ENCODE data around the gene LSG1. TPM values are rescaled to one million over a fixed set of nuclear protein-coding genes. Genes with fewer than 3 reads are reported as not detected.
A peak's percentile ranks its signal among the peaks of the same experiment; 100 is the strongest.

The LSG1 gene
- total and polyA plus RNA-seq, 2 of the 13 experiments (the other 11 are each of a cell fraction or from before 2014, with no cell fraction given), result 21.4 to 32.1 TPM

DNA sequence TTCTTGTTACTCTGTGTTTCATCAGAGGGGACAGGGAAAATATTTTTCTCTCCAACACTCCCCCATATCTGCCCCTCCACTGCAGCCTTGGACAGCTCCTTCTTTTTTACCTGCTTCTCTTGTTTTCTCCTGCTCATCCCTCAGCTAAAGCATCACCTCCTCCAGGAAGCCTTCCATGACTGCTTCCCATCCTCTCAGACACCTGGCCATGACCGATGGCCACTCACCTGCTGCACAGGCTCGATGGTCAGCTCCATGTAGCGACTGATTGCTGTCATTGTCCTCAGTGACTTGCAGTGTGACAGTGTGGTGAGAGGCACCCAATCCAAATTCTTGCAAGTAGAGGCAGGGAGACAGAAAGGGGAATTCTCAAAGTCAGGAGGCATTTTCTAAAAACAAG is 61.3 kb downstream of the LSG1 start:
- Histone ChIP-seq H3K9ac (ENCODE audit: insufficient read depth, low read depth, low read length) (no peak overlapping the region), H3K27ac (ENCODE audit: extremely low read length, insufficient read depth, low read length) (no peak overlapping the region), H3K36me3 (replicated peaks in 1 of 2; ENCODE audit: control insufficient read depth in 1 of 2, insufficient read depth in 2 of 2, low read length in 2 of 2) (no peaks in the 10 kb centered on the region), H2AFZ (ENCODE audit: low read length) (no peak overlapping the region), H3K27me3 (ENCODE audit: control insufficient read depth in 1 of 2, insufficient read depth in 2 of 2, low read length in 2 of 2) (no peaks in the 10 kb centered on the region), H3K4me2 (ENCODE audit: low read depth, low read length) (no peak overlapping the region), H3K4me3 (replicated peaks in 1 of 3; ENCODE audit: insufficient read depth in 1 of 3, low read depth in 2 of 3, low read length in 3 of 3) (no peak overlapping the region), H3K4me1 (ENCODE audit: insufficient read depth, low read length) (no peaks in the 10 kb centered on the region), H4K20me1 (ENCODE audit: insufficient read depth, low read length) (no peaks in the 10 kb centered on the region), H3K9me3 (ENCODE audit: low read length) (no peaks in the 10 kb centered on the region), H3K79me2 (ENCODE audit: insufficient read depth, low read length) (no peaks in the 10 kb centered on the region)
- POLR2A ChIA-PET, result no interaction called here
- BruUV-seq (replicated peaks), result no TSS peak
- no peak for ATAC-seq
- no peak for FAIRE-seq
- no peak for DNase-seq (ENCODE audit: low spot score)
- in situ Hi-C loops (cut with HindIII; ENCODE audit: extremely low pct_ligation_motif_present, low pct_unique_long_range_greater_than_20kb), result no loop called here
- 85% methylated on average over 3 of the region's 3 CpGs for WGBS (ENCODE audit: low lambda C conversion rate)
- intact Hi-C loops (cut with micrococcal nuclease; ENCODE audit: unreplicated experiment), result no loop called here
- TF ChIP-seq RFXANK (CRISPR knock-in tag; IDR thresholded peaks at IDR 0.05), result no peak
- TF ChIP-seq ZFP36 (IDR thresholded peaks at IDR 0.05; ENCODE audit: borderline replicate concordance, low read depth, low read length, partially characterized antibody), result peak; percentile 16
- CTCF ChIA-PET (ENCODE audit: low intra/inter-chr PET ratio, low total read pairs), result no interaction called here

DNA sequence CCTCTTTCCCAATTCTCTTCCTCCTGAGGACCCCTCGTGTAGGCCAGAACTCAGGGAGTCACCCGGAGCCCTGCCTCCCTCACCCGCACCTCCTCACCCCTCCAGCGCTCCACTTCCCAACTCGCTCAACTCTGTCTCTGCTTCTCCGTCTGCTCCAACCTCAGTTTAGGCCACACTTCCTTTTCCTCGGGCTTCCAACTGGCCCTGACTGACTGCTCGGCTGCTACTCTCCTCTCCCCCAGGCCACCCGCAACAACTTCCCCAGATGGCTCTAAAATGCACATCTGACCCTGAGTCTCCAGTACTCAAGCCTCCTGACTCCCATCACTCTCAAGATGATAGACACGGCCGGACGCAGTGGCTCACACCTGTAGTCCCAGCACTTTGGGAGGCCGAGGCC is 62.4 kb downstream of the LSG1 start:
- ChIA-PET CTCF (ENCODE audit: low intra/inter-chr PET ratio, low total read pairs) (no interaction called here), POLR2A (interaction anchor here (1.7 kb wide), 1 partner anchor 12 kb away, joined by 4 read pairs; no protein-coding TSS in a partner anchor)
- BruUV-seq (replicated peaks), result no TSS peak
- in situ Hi-C loops (cut with HindIII; ENCODE audit: extremely low pct_ligation_motif_present, low pct_unique_long_range_greater_than_20kb) (no loop called here), intact Hi-C loops (cut with micrococcal nuclease; ENCODE audit: unreplicated experiment) (no loop called here)
- H3K79me2 ChIP-seq (ENCODE audit: insufficient read depth, low read length), result no peaks in the 10 kb centered on the region
- H2AFZ ChIP-seq (ENCODE audit: low read length), result no peak overlapping the region
- no peak overlapping the region for H3K27ac ChIP-seq (ENCODE audit: extremely low read length, insufficient read depth, low read length)
- H3K4me2 ChIP-seq (ENCODE audit: low read depth, low read length), result no peak overlapping the region
- DNase-seq (ENCODE audit: low spot score) (no peak), FAIRE-seq (no peak), ATAC-seq (no peak)
- H4K20me1 ChIP-seq (ENCODE audit: insufficient read depth, low read length), result no peaks in the 10 kb centered on the region
- 97% methylated on average over 13 of the region's 13 CpGs for WGBS (ENCODE audit: low lambda C conversion rate)
- no peaks in the 10 kb centered on the region for H3K9me3 ChIP-seq (ENCODE audit: low read length)
- no peak overlapping the region for H3K4me3 ChIP-seq (replicated peaks in 1 of 3; ENCODE audit: insufficient read depth in 1 of 3, low read depth in 2 of 3, low read length in 3 of 3)
- H3K36me3 ChIP-seq (replicated peaks in 1 of 2; ENCODE audit: control insufficient read depth in 1 of 2, insufficient read depth in 2 of 2, low read length in 2 of 2), result no peaks in the 10 kb centered on the region
- no peaks in the 10 kb centered on the region for H3K27me3 ChIP-seq (ENCODE audit: control insufficient read depth in 1 of 2, insufficient read depth in 2 of 2, low read length in 2 of 2)
- no peak overlapping the region for H3K9ac ChIP-seq (ENCODE audit: insufficient read depth, low read depth, low read length)
- H3K4me1 ChIP-seq (ENCODE audit: insufficient read depth, low read length), result no peaks in the 10 kb centered on the region
- TF ChIP-seq, protein P1, sequence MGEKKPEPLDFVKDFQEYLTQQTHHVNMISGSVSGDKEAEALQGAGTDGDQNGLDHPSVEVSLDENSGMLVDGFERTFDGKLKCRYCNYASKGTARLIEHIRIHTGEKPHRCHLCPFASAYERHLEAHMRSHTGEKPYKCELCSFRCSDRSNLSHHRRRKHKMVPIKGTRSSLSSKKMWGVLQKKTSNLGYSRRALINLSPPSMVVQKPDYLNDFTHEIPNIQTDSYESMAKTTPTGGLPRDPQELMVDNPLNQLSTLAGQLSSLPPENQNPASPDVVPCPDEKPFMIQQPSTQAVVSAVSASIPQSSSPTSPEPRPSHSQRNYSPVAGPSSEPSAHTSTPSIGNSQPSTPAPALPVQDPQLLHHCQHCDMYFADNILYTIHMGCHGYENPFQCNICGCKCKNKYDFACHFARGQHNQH (CRISPR knock-in tag; IDR thresholded peaks at IDR 0.05), result no peak
- no peak for TF ChIP-seq ZNF484 (CRISPR knock-in tag; IDR thresholded peaks at IDR 0.05; ENCODE audit: borderline replicate concordance, low read depth)
- no peak for TF ChIP-seq TCF7L2 (IDR thresholded peaks at IDR 0.05; ENCODE audit: low read depth, low read length)
- TF ChIP-seq, protein P2, sequence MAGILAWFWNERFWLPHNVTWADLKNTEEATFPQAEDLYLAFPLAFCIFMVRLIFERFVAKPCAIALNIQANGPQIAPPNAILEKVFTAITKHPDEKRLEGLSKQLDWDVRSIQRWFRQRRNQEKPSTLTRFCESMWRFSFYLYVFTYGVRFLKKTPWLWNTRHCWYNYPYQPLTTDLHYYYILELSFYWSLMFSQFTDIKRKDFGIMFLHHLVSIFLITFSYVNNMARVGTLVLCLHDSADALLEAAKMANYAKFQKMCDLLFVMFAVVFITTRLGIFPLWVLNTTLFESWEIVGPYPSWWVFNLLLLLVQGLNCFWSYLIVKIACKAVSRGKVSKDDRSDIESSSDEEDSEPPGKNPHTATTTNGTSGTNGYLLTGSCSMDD (CRISPR knock-in tag; IDR thresholded peaks at IDR 0.05), result no peak
- no peak for TF ChIP-seq FOXA3 (CRISPR knock-in tag; IDR thresholded peaks at IDR 0.05)
- TF ChIP-seq WIZ (CRISPR knock-in tag; IDR thresholded peaks at IDR 0.05), result no peak
- TF ChIP-seq, protein P3, sequence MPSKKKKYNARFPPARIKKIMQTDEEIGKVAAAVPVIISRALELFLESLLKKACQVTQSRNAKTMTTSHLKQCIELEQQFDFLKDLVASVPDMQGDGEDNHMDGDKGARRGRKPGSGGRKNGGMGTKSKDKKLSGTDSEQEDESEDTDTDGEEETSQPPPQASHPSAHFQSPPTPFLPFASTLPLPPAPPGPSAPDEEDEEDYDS (CRISPR knock-in tag; IDR thresholded peaks at IDR 0.05), result no peak
- TF ChIP-seq PHB2 (IDR thresholded peaks at IDR 0.05; ENCODE audit: partially characterized antibody), result no peak
- TF ChIP-seq, protein P4, sequence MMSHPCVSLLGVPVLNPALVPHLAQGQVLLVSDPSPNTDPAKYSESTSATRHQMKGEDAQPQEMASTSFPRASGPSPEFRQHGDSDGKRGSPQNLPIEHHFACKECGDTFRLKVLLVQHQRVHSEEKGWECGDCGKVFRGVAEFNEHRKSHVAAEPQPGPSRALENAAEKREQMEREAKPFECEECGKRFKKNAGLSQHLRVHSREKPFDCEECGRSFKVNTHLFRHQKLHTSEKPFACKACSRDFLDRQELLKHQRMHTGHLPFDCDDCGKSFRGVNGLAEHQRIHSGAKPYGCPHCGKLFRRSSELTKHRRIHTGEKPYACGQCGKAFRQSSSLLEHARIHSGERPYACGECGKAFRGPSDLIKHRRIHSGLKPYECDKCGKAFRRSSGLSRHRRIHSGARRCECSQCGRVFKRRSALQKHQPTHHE (CRISPR knock-in tag; IDR thresholded peaks at IDR 0.05; ENCODE audit: borderline replicate concordance), result no peak
- TF ChIP-seq, protein P5, sequence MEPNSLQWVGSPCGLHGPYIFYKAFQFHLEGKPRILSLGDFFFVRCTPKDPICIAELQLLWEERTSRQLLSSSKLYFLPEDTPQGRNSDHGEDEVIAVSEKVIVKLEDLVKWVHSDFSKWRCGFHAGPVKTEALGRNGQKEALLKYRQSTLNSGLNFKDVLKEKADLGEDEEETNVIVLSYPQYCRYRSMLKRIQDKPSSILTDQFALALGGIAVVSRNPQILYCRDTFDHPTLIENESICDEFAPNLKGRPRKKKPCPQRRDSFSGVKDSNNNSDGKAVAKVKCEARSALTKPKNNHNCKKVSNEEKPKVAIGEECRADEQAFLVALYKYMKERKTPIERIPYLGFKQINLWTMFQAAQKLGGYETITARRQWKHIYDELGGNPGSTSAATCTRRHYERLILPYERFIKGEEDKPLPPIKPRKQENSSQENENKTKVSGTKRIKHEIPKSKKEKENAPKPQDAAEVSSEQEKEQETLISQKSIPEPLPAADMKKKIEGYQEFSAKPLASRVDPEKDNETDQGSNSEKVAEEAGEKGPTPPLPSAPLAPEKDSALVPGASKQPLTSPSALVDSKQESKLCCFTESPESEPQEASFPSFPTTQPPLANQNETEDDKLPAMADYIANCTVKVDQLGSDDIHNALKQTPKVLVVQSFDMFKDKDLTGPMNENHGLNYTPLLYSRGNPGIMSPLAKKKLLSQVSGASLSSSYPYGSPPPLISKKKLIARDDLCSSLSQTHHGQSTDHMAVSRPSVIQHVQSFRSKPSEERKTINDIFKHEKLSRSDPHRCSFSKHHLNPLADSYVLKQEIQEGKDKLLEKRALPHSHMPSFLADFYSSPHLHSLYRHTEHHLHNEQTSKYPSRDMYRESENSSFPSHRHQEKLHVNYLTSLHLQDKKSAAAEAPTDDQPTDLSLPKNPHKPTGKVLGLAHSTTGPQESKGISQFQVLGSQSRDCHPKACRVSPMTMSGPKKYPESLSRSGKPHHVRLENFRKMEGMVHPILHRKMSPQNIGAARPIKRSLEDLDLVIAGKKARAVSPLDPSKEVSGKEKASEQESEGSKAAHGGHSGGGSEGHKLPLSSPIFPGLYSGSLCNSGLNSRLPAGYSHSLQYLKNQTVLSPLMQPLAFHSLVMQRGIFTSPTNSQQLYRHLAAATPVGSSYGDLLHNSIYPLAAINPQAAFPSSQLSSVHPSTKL (CRISPR knock-in tag; IDR thresholded peaks at IDR 0.05), result no peak

All from HepG2 (cell line).